ENCODE results near the gene GNLY. TPM values are rescaled to one million over a fixed set of nuclear protein-coding genes. Genes with fewer than 3 reads are reported as not detected.

Gene GNLY
- total RNA-seq, 1 experiment from 2014 or later, result not detected

DNA sequence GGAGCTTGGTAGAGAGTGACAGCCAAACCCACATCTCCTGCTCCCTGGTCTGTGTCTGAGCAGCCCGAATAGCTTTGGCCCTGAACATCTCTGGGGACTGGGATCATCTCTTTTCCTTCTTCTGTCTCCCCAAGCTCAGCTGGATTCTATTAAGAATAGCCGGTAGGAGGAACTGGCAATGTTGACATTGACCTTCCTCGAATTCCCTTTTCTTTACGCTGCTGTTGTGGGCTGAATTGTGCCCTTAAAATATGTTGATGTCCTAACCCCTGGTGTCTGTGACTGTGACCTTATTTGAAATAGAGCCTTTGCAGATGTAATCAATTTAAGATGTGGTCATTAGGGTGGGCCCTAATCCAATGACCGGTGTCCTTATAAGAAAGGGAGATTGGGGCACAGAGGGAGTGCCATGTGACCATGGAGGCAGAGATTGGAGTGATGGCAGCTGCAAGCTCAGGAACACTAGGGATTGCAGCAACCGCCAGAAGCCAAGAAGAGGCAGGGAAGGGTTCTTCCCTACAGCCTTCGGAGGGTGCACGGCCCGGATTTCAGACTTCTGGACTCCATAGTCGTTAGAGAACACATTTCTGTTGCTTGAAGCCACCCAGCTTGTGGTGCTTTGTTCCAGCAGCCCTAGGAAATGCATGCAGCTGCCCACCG lies 20.3 kb upstream of the GNLY start:
- Mint-ChIP-seq H3K4me1 (ENCODE audit: low read depth, unreplicated experiment) (no peaks in the 10 kb centered on the region), H3K9me3 (ENCODE audit: unreplicated experiment) (no peaks in the 10 kb centered on the region), H3K36me3 (ENCODE audit: insufficient read depth, unreplicated experiment) (no peaks in the 10 kb centered on the region), H3K4me3 (ENCODE audit: unreplicated experiment) (no peak overlapping the region), H3K27ac (ENCODE audit: unreplicated experiment) (no peak overlapping the region), H3K27me3 (ENCODE audit: insufficient read depth, unreplicated experiment) (peaks cover 5% of the 10 kb centered on the region)
- CTCF ChIA-PET, result interaction anchor here (0.6 to 0.7 kb wide), 2 partner anchors 37 to 351 kb away, joined by 3 to 5 read pairs; no protein-coding TSS in a partner anchor
- TF ChIP-seq, protein P1, sequence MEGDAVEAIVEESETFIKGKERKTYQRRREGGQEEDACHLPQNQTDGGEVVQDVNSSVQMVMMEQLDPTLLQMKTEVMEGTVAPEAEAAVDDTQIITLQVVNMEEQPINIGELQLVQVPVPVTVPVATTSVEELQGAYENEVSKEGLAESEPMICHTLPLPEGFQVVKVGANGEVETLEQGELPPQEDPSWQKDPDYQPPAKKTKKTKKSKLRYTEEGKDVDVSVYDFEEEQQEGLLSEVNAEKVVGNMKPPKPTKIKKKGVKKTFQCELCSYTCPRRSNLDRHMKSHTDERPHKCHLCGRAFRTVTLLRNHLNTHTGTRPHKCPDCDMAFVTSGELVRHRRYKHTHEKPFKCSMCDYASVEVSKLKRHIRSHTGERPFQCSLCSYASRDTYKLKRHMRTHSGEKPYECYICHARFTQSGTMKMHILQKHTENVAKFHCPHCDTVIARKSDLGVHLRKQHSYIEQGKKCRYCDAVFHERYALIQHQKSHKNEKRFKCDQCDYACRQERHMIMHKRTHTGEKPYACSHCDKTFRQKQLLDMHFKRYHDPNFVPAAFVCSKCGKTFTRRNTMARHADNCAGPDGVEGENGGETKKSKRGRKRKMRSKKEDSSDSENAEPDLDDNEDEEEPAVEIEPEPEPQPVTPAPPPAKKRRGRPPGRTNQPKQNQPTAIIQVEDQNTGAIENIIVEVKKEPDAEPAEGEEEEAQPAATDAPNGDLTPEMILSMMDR (IDR thresholded peaks at IDR 0.05; ENCODE audit: insufficient read depth in 1 of 2, low read depth in 1 of 2, low read length in 1 of 2, severe bottlenecking in 1 of 2, unreplicated experiment in 1 of 2), result no peak
- H3K4me1 ChIP-seq, result no peaks in the 10 kb centered on the region; the same call in 1 of the 2 replicates
- H3K9me3 ChIP-seq, result no peaks in the 10 kb centered on the region
- BruUV-seq (replicated peaks), result no TSS peak
- peak in 1 of 2 experiments; percentile 18 for DNase-seq
- H3K4me3 ChIP-seq (ENCODE audit: low read depth, low read length), result no peak overlapping the region
- no peaks in the 10 kb centered on the region for H3K36me3 ChIP-seq (ENCODE audit: control insufficient read depth, insufficient read depth, low read length)
- no peaks in the 10 kb centered on the region for H3K27me3 ChIP-seq (replicated peaks; ENCODE audit: control insufficient read depth, insufficient read depth, low read length)
- POLR2A ChIA-PET, result interaction anchor here (0.5 kb wide), 1 partner anchor 18 kb away, joined by 3 read pairs; no protein-coding TSS in a partner anchor
- intact Hi-C loops (cut with micrococcal nuclease; ENCODE audit: unreplicated experiment), result no loop called here

DNA sequence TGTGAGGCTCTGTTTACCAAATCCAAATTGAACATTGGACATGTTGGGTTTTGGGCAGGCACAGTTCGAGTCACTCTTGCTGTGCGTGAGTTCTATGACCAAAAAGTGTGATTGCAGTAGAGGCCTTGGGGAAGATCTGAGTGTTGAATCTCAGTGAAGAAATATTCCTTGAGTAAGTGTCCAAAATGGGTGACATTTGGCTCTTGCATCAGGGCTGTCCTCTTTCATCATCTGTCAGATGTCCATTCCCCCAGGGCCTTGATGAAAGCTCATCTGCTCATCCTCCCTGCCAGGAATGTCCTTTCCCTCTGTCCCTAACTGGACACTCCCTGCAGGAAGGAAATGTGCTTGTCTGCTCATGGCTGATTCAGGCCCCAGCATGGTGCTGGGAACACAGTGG lies 19.7 kb upstream of the GNLY start:
- TF ChIP-seq, protein P1 (IDR thresholded peaks at IDR 0.05; ENCODE audit: insufficient read depth in 1 of 2, low read depth in 1 of 2, low read length in 1 of 2, severe bottlenecking in 1 of 2, unreplicated experiment in 1 of 2), result no peak
- Histone ChIP-seq H3K4me3 (ENCODE audit: low read depth, low read length) (no peak overlapping the region), H3K36me3 (ENCODE audit: control insufficient read depth, insufficient read depth, low read length) (no peaks in the 10 kb centered on the region), H3K4me1 (peaks cover 5% of the 10 kb centered on the region; the same call in 1 of the 2 replicates), H3K9me3 (no peaks in the 10 kb centered on the region), H3K27me3 (replicated peaks; ENCODE audit: control insufficient read depth, insufficient read depth, low read length) (no peaks in the 10 kb centered on the region)
- intact Hi-C loops (cut with micrococcal nuclease; ENCODE audit: unreplicated experiment), result no loop called here
- POLR2A ChIA-PET, result no interaction called here
- DNase-seq, result peak in 1 of 2 experiments; percentile 12
- Mint-ChIP-seq H3K27ac (ENCODE audit: unreplicated experiment) (no peak overlapping the region), H3K4me1 (ENCODE audit: low read depth, unreplicated experiment) (no peaks in the 10 kb centered on the region), H3K27me3 (ENCODE audit: insufficient read depth, unreplicated experiment) (peaks cover 5% of the 10 kb centered on the region), H3K36me3 (ENCODE audit: insufficient read depth, unreplicated experiment) (no peaks in the 10 kb centered on the region), H3K4me3 (ENCODE audit: unreplicated experiment) (no peak overlapping the region), H3K9me3 (ENCODE audit: unreplicated experiment) (no peaks in the 10 kb centered on the region)
- no TSS peak for BruUV-seq (replicated peaks)
- CTCF ChIA-PET, result no interaction called here

DNA sequence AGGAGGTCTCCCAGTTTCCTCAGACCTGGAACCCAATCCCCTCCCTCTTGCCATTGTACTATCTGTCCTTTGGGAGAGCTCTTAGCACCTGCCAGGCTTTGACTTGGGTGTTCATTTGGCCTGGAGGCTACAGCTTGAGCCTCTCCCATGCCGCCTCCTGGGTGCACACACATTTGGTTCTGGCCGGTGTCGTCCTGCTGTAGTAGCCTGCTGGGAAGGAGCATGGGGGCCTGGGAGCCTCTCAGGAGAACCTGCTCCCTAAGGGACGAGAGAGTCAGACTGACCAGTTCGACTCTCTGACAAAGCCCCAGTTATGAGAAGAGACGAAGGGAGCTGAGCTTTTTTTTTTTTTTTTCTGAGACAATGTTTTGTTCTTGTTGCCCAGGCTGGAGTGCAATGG lies 18.7 kb upstream of the GNLY start:
- ChIA-PET POLR2A (interaction anchor here (0.6 kb wide), 2 partner anchors 22 to 66 kb away, joined by 3 to 4 read pairs; no protein-coding TSS in a partner anchor), CTCF (no interaction called here)
- H3K4me1 ChIP-seq, result peaks cover 5% of the 10 kb centered on the region; the same call in 1 of the 2 replicates
- H3K4me3 ChIP-seq (ENCODE audit: low read depth, low read length), result no peak overlapping the region
- H3K27me3 ChIP-seq (replicated peaks; ENCODE audit: control insufficient read depth, insufficient read depth, low read length), result no peaks in the 10 kb centered on the region
- peak in 1 of 2 experiments; percentile 25 for DNase-seq
- H3K27me3 Mint-ChIP-seq (ENCODE audit: insufficient read depth, unreplicated experiment), result peaks cover 5% of the 10 kb centered on the region
- TF ChIP-seq, protein P1 (IDR thresholded peaks at IDR 0.05; ENCODE audit: insufficient read depth in 1 of 2, low read depth in 1 of 2, low read length in 1 of 2, severe bottlenecking in 1 of 2, unreplicated experiment in 1 of 2), result no peak
- H3K27ac Mint-ChIP-seq (ENCODE audit: unreplicated experiment), result no peak overlapping the region
- no TSS peak for BruUV-seq (replicated peaks)
- intact Hi-C loops (cut with micrococcal nuclease; ENCODE audit: unreplicated experiment), result no loop called here
- no peaks in the 10 kb centered on the region for H3K36me3 ChIP-seq (ENCODE audit: control insufficient read depth, insufficient read depth, low read length)
- H3K9me3 Mint-ChIP-seq (ENCODE audit: unreplicated experiment), result no peaks in the 10 kb centered on the region
- H3K4me3 Mint-ChIP-seq (ENCODE audit: unreplicated experiment), result no peak overlapping the region
- H3K9me3 ChIP-seq, result no peaks in the 10 kb centered on the region
- no peaks in the 10 kb centered on the region for H3K36me3 Mint-ChIP-seq (ENCODE audit: insufficient read depth, unreplicated experiment)
- no peaks in the 10 kb centered on the region for H3K4me1 Mint-ChIP-seq (ENCODE audit: low read depth, unreplicated experiment)
